Natural killer cell (primary cell): ENCODE data around the gene SLC46A1. TPM values are rescaled to one million over a fixed set of nuclear protein-coding genes. Genes with fewer than 3 reads are reported as not detected.

Experiments
- ATAC-seq, 3 donors: fragments of 150-1000 bp in 2 of 3; fragments of 200-7000 bp in 1 of 3; cut with Tn5 transposase; 1 replicate in 1 of 3; 2 replicates in 2 of 3; pipeline ENCODE4 v1.10.0; 2021; ENCODE audit warnings: mild to moderate bottlenecking in 2 of 3, moderate library complexity in 2 of 3
- DNase-seq, 2 donors: peaks; one replicate each; pipeline versions ENCODE4 v3.0.0 to v3.0.0-alpha.2; 2013 to 2021; ENCODE audit warnings: mixed read lengths in 1 of 2
- H3K27ac ChIP-seq: one replicate; pipeline ENCODE4 v1.5.1; 2013; ENCODE audit warnings: mild to moderate bottlenecking, low read length
- H3K27me3 ChIP-seq: one replicate; pipeline ENCODE4 v1.6.1; 2013; ENCODE audit warnings: low read length; ENCODE audit not compliant: control insufficient read depth, insufficient read depth
- H3K36me3 ChIP-seq: one replicate; pipeline ENCODE4 v1.6.1; 2013; ENCODE audit warnings: low read length; ENCODE audit not compliant: control insufficient read depth, insufficient read depth
- H3K4me1 ChIP-seq: one replicate; pipeline ENCODE4 v1.6.1; 2013; ENCODE audit warnings: low read length; ENCODE audit not compliant: control insufficient read depth, insufficient read depth
- H3K4me3 ChIP-seq: one replicate; pipeline ENCODE4 v1.5.1; 2013; ENCODE audit warnings: low read length
- H3K9me3 ChIP-seq: one replicate; pipeline ENCODE4 v1.6.1; 2013; ENCODE audit warnings: low read length; ENCODE audit not compliant: control insufficient read depth, insufficient read depth
- H3K27ac Mint-ChIP-seq, 2 donors: one replicate each; pipeline ENCODE4 v1.8.0; 2022; ENCODE audit warnings: mild to moderate bottlenecking in 2 of 2, mixed read lengths in 2 of 2, moderate library complexity in 1 of 2
- H3K27me3 Mint-ChIP-seq, 2 donors: one replicate each; pipeline ENCODE4 v1.8.0; 2022; ENCODE audit warnings: low read depth in 2 of 2, mixed read lengths in 2 of 2
- H3K36me3 Mint-ChIP-seq: one replicate; pipeline ENCODE4 v1.8.0; 2022; ENCODE audit warnings: mixed read lengths
- H3K4me1 Mint-ChIP-seq, 2 donors: one replicate each; pipeline ENCODE4 v1.8.0; 2022; ENCODE audit warnings: mixed read lengths in 2 of 2
- H3K4me3 Mint-ChIP-seq: one replicate; pipeline ENCODE4 v1.8.0; 2022; ENCODE audit warnings: mild to moderate bottlenecking, moderate library complexity, mixed read lengths
- H3K9me3 Mint-ChIP-seq, 2 donors: one replicate each; pipeline ENCODE4 v1.8.0; 2022; ENCODE audit warnings: mixed read lengths in 2 of 2
- WGBS: methylation state at CpG from one replicate; pipeline ENCODE4 v1.1.7; 2013; ENCODE audit warnings: missing lambda C conversion rate; ENCODE audit not compliant: insufficient coverage; 5-methylcytosine and 5-hydroxymethylcytosine counted together
- intact Hi-C: fragments of 100-400 bp; cut with micrococcal nuclease; formaldehyde crosslinking; loops from one replicate; pipeline ENCODE4 v1.14.2; 2022
- total RNA-seq, 4 donors: library from RNA; stranded (reverse); fragments of 120-200 nt in 1 of 4; gene quantifications; one replicate each; pipeline versions ENCODE4 v1.2.3 to v1.2.4, GENCODE V29; 2013 to 2022
- TF ChIP-seq, protein P1 (sequence below): fragments of 200-600 bp; IDR thresholded peaks from one replicate; pipeline ENCODE4 v1.8.0; 2022; ENCODE audit warnings: antibody characterized with exemption

SLC46A1 gene
- total RNA-seq, 3 donors from 2014 or later (not counting 1 experiment from before 2014, with no cell fraction given): 0.54 to 0.84 (median 0.55) TPM

DNA sequence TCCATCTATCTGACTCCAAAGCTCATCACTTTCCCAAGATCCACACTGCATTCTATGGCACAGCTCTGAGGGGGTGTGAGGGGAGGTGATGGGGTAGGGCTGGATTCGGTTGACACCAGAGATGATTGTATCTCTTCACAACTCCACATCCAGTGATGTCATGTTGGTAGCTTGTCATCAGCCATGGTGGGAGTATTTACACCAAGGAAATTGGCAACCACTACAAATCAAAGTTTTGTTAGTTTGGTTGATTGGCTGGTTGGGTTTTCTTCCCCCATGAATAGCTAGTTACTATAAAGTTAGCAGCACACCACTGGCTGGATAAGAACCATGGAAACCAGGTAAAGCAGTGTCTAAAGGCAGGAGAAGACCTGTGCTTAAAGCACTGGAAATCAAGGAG lies 15.0 kb downstream of the SLC46A1 start:
- no peak overlapping the region for H3K4me3 ChIP-seq
- intact Hi-C loops: no loop called here
- no peak for ATAC-seq

DNA sequence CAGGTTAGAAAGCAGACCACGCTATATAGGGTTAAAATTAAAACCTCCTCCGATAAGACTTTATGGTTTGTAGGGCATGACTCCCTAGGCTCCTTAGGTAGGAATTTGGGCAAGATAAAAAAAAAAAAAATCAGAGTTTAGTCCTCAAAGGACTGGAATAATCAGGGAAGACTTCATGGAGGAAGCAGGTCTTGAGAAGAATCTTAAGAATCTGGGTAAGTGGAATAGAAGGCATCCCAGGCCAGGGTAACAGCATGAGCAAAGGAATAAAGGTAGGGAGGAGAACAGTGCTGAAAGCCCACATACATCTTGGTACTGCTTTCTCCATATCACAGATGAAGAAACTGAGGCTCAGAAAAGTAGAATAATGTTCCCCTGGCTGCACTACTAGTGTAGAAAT lies 15.4 kb downstream of the SLC46A1 start:
- Mint-ChIP-seq H3K27ac (peak overlapping the region in 1 of 2 donors; percentile 11), H3K4me3 (no peak overlapping the region), H3K27me3 (no peaks in the 10 kb centered on the region), H3K9me3 (no peaks in the 10 kb centered on the region), H3K4me1 (peaks cover 0 to 8% of the 10 kb centered on the region in 2 donors), H3K36me3 (peaks cover 16% of the 10 kb centered on the region)
- no peak overlapping the region for H3K27ac ChIP-seq
- WGBS: 100% methylated on average over 2 of the region's 2 CpGs
- H3K4me3 ChIP-seq: no peak overlapping the region
- H3K36me3 ChIP-seq: peaks cover 45% of the 10 kb centered on the region
- DNase-seq (no peak), ATAC-seq (no peak)
- H3K9me3 ChIP-seq: no peaks in the 10 kb centered on the region
- TF ChIP-seq, protein P1, sequence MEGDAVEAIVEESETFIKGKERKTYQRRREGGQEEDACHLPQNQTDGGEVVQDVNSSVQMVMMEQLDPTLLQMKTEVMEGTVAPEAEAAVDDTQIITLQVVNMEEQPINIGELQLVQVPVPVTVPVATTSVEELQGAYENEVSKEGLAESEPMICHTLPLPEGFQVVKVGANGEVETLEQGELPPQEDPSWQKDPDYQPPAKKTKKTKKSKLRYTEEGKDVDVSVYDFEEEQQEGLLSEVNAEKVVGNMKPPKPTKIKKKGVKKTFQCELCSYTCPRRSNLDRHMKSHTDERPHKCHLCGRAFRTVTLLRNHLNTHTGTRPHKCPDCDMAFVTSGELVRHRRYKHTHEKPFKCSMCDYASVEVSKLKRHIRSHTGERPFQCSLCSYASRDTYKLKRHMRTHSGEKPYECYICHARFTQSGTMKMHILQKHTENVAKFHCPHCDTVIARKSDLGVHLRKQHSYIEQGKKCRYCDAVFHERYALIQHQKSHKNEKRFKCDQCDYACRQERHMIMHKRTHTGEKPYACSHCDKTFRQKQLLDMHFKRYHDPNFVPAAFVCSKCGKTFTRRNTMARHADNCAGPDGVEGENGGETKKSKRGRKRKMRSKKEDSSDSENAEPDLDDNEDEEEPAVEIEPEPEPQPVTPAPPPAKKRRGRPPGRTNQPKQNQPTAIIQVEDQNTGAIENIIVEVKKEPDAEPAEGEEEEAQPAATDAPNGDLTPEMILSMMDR: no peak
- no peaks in the 10 kb centered on the region for H3K27me3 ChIP-seq
- intact Hi-C loops: no loop called here
- H3K4me1 ChIP-seq: peaks cover under 1% of the 10 kb centered on the region

More for the DNA sequence above, 15.0 kb downstream of the SLC46A1 start:
- Histone ChIP-seq H3K4me1 (no peaks in the 10 kb centered on the region), H3K36me3 (peaks cover 49% of the 10 kb centered on the region), H3K27me3 (no peaks in the 10 kb centered on the region), H3K27ac (no peak overlapping the region), H3K9me3 (no peaks in the 10 kb centered on the region)
- no peak overlapping the region for H3K27ac Mint-ChIP-seq
- TF ChIP-seq, protein P1: no peak
- no peaks in the 10 kb centered on the region for H3K9me3 Mint-ChIP-seq
- H3K36me3 Mint-ChIP-seq: peaks cover 16% of the 10 kb centered on the region
- peaks cover 0 to 6% of the 10 kb centered on the region in 2 donors for H3K4me1 Mint-ChIP-seq
- no peaks in the 10 kb centered on the region for H3K27me3 Mint-ChIP-seq
- no CpG with 5 or more reads among the region's 1 CpG for WGBS
- no peak overlapping the region for H3K4me3 Mint-ChIP-seq
- DNase-seq: no peak

DNA sequence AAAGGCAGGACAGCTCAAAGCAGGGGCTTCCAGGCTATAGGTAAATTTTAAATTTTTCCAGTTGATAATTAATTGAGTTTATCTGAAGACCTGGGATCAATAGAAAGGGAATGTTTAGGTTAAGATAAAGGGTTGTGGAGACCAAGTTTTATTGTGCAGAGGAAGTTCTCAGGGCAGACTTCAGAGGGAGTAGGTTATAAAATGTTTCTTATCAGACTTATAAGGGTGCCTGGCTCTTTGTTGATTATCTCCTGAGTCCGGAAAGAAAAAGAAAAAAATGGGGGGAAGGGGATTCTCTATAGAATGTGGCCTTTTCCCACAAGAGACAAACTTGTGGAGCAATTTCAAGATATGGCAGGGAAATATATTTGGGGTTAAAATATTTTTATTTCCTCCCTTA lies 15.9 kb downstream of the SLC46A1 start:
- DNase-seq (no peak), ATAC-seq (no peak)
- Histone ChIP-seq H3K9me3 (no peaks in the 10 kb centered on the region), H3K36me3 (peaks cover 43% of the 10 kb centered on the region), H3K4me1 (peaks cover 5% of the 10 kb centered on the region), H3K27me3 (no peaks in the 10 kb centered on the region), H3K4me3 (no peak overlapping the region), H3K27ac (no peak overlapping the region)
- Mint-ChIP-seq H3K9me3 (no peaks in the 10 kb centered on the region), H3K27me3 (no peaks in the 10 kb centered on the region), H3K27ac (peak overlapping the region in 1 of 2 donors; percentile 11), H3K36me3 (peaks cover 16% of the 10 kb centered on the region), H3K4me1 (peaks cover 0 to 12% of the 10 kb centered on the region in 2 donors), H3K4me3 (no peak overlapping the region)
- TF ChIP-seq, protein P1: no peak
- 100% methylated on average over 1 of the region's 1 CpG for WGBS
- intact Hi-C loops: no loop called here

DNA sequence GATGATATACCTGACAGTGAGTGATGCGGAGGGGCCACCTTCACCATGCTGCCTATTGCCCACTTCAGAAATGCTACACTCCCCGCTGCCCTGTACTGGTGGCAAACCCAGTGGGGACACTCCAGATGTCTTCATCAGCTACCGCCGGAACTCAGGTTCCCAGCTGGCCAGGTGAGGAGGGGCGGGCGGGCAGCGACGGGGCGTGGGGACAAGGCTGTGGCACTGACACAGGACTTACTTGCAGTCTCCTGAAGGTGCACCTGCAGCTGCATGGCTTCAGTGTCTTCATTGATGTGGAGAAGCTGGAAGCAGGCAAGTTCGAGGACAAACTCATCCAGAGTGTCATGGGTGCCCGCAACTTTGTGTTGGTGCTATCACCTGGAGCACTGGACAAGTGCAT lies 17.9 kb downstream of the SLC46A1 start:
- no peak overlapping the region for H3K4me3 Mint-ChIP-seq
- Histone ChIP-seq H3K9me3 (no peaks in the 10 kb centered on the region), H3K36me3 (peaks cover 37% of the 10 kb centered on the region), H3K27me3 (no peaks in the 10 kb centered on the region), H3K4me1 (peaks cover 20% of the 10 kb centered on the region), H3K27ac (no peak overlapping the region), H3K4me3 (no peak overlapping the region)
- H3K4me1 Mint-ChIP-seq: peaks cover 7 to 30% of the 10 kb centered on the region in 2 donors
- ATAC-seq: no peak
- 97% methylated on average over 11 of the region's 11 CpGs for WGBS
- DNase-seq: no peak
- intact Hi-C loops: no loop called here
- TF ChIP-seq, protein P1: no peak
- H3K27ac Mint-ChIP-seq: no peak overlapping the region
- no peaks in the 10 kb centered on the region for H3K27me3 Mint-ChIP-seq
- no peaks in the 10 kb centered on the region for H3K9me3 Mint-ChIP-seq
- H3K36me3 Mint-ChIP-seq: peaks cover 16% of the 10 kb centered on the region
